NCI-H128 (cell line): Measurements from ENCODE around the gene PARD6G.
"Not testable (repeated sequence)": the region's sequence is repeated elsewhere in the genome, so short reads cannot be mapped to it uniquely, and the experiment has no call there.

Experiments
- DNase-seq: peaks from one replicate; lab custom pipeline; 2025; ENCODE audit not compliant: unreplicated experiment; lab: John Stamatoyannopoulos, UW

Gene PARD6G

GRCh38 chr18:80247393-80247841 is at the start of gene PARD6G:
Gene PARD6G, minus strand, starts transcription at chr18:80247514. Its CDS starts 166 bp downstream, at chr18:80247348.
- peak; percentile 46 for DNase-seq

- not testable (repeated sequence) for DNase-seq
These were observed 15.1 kb upstream of the PARD6G start for GRCh38 chr18:80262241-80263033.

- DNase-seq = no peak
These were observed 12.3 kb upstream of the PARD6G start for GRCh38 chr18:80259610-80260009.

- no peak for DNase-seq
These were observed 11.3 kb upstream of the PARD6G start for GRCh38 chr18:80258640-80259039.

- not testable (repeated sequence) for DNase-seq
These were observed 10.5 kb upstream of the PARD6G start for GRCh38 chr18:80257579-80258543.

- DNase-seq = no peak
These were observed 7.7 kb upstream of the PARD6G start for GRCh38 chr18:80254971-80255500.

GRCh38 chr18:80253871-80254492 is 6.7 kb upstream of the PARD6G start:
- DNase-seq = no peak

- no peak for DNase-seq
These were observed 5.9 kb upstream of the PARD6G start for GRCh38 chr18:80253236-80253635.

GRCh38 chr18:80252136-80252535 is 4.8 kb upstream of the PARD6G start:
- DNase-seq = no peak

GRCh38 chr18:80251700-80252099 is 4.4 kb upstream of the PARD6G start:
- no peak for DNase-seq

GRCh38 chr18:80250740-80251364 is 3.5 kb upstream of the PARD6G start:
- DNase-seq = no peak

GRCh38 chr18:80249217-80250093 is 2.1 kb upstream of the PARD6G start:
- DNase-seq = no peak

GRCh38 chr18:80246445-80247392 is 595 bp downstream of the PARD6G start:
- DNase-seq = peak; percentile 39

GRCh38 chr18:80245781-80246444 is 1.4 kb downstream of the PARD6G start:
- DNase-seq = no peak

- DNase-seq = no peak
These were observed 2.2 kb downstream of the PARD6G start for GRCh38 chr18:80244956-80245730.

GRCh38 chr18:80244167-80244566 is 3.1 kb downstream of the PARD6G start:
- DNase-seq = no peak

- no peak for DNase-seq
These were observed 4.1 kb downstream of the PARD6G start for GRCh38 chr18:80243204-80243603.
